H1 (cell line): Measurements from ENCODE around the gene WDR33. TPM values are rescaled to one million over a fixed set of nuclear protein-coding genes. Genes with fewer than 3 reads are reported as not detected.

Experiments
- CTCF ChIA-PET: fragments of 300-600 bp; sonication (Branson Sonifier 250); formaldehyde crosslinking; loops from one replicate; lab custom pipeline; 2021; ENCODE audit not compliant: partially characterized antibody; lab: Charles Lee
- POLR2A ChIA-PET: fragments of 300-600 bp; sonication (Branson Sonifier 250); formaldehyde crosslinking; loops from one replicate; lab custom pipeline; 2021; ENCODE audit warnings: inconsistent platforms; ENCODE audit not compliant: partially characterized antibody; lab: Charles Lee
- DNase-seq, 2 experiments: peaks; one replicate each; pipeline versions ENCODE4 v3.0.0 to v3.0.0-alpha.2; 2010 to 2022; ENCODE audit warnings: low spot score in 2 of 2, low read depth in 1 of 2, mixed read lengths in 1 of 2
- FAIRE-seq: peaks from 2 replicates; lab custom pipeline; 2011; peaks lifted over from hg19 to GRCh38; lab: Jason Lieb, UNC
- H2AFZ ChIP-seq: 2 replicates; pipeline ENCODE4 v1.8.1; 2012; ENCODE audit warnings: low read length, inconsistent platforms
- H2AK5ac ChIP-seq: 2 replicates; pipeline ENCODE4 v1.6.1; 2013; ENCODE audit warnings: low read depth, low read length
- H2BK120ac ChIP-seq: replicated peaks from 2 replicates; pipeline ENCODE3; 2013; ENCODE audit warnings: low read depth, low read length, inconsistent platforms
- H2BK12ac ChIP-seq: 2 replicates; pipeline ENCODE4 v1.6.1; 2013; ENCODE audit warnings: low read depth, low read length
- H2BK15ac ChIP-seq: 2 replicates; pipeline ENCODE4 v1.6.1; 2013; ENCODE audit warnings: low read length
- H2BK20ac ChIP-seq: 2 replicates; pipeline ENCODE4 v1.6.1; 2013; ENCODE audit warnings: low read length
- H2BK5ac ChIP-seq: 2 replicates; pipeline ENCODE4 v1.6.1; 2013; ENCODE audit warnings: low read depth, low read length
- H3K14ac ChIP-seq: 2 replicates; pipeline ENCODE4 v1.6.1; 2013; ENCODE audit warnings: inconsistent platforms; ENCODE audit not compliant: insufficient read length
- H3K18ac ChIP-seq: 2 replicates; pipeline ENCODE4 v1.6.1; 2013; ENCODE audit warnings: low read length; ENCODE audit errors: extremely low read depth
- H3K23ac ChIP-seq: 2 replicates; pipeline ENCODE4 v1.6.1; 2013; ENCODE audit warnings: inconsistent platforms; ENCODE audit not compliant: insufficient read length
- H3K23me2 ChIP-seq: 2 replicates; pipeline ENCODE4 v1.6.1; 2013; ENCODE audit warnings: low read depth, low read length
- H3K27ac ChIP-seq: 2 replicates; pipeline ENCODE4 v1.6.1; 2011; ENCODE audit warnings: low read depth, low read length, inconsistent platforms
- H3K27me3 ChIP-seq, 4 experiments: replicated peaks in 1 of 4; 1 replicate in 1 of 4; 2 replicates in 3 of 4; pipeline versions ENCODE4 v1.6.1 to v1.8.1; 2011 to 2013; ENCODE audit warnings: low read length in 3 of 4, mild to moderate bottlenecking in 3 of 4, inconsistent platforms in 2 of 4, mixed read lengths in 2 of 4, moderate library complexity in 1 of 4; ENCODE audit not compliant: control insufficient read depth in 3 of 4, insufficient read depth in 3 of 4; ENCODE audit errors: extremely low read depth in 1 of 4
- H3K36me3 ChIP-seq, 4 experiments: 2 replicates each; pipeline versions ENCODE4 v1.6.1 to v1.8.1; 2011 to 2013; ENCODE audit warnings: mild to moderate bottlenecking in 4 of 4, low read length in 3 of 4, moderate library complexity in 2 of 4, control low read depth in 1 of 4, inconsistent platforms in 1 of 4; ENCODE audit not compliant: insufficient read depth in 4 of 4, control insufficient read depth in 2 of 4
- H3K4ac ChIP-seq: replicated peaks from 2 replicates; pipeline ENCODE3; 2013; ENCODE audit warnings: low read length, low read depth, mixed read lengths, inconsistent platforms; ENCODE audit not compliant: insufficient read length
- H3K4me1 ChIP-seq, 4 experiments: replicated peaks in 1 of 4; 1 replicate in 1 of 4; 2 replicates in 3 of 4; pipeline versions ENCODE4 v1.6.1 to v1.8.1; 2011 to 2013; ENCODE audit warnings: low read length in 3 of 4, inconsistent platforms in 2 of 4, mixed read lengths in 1 of 4; ENCODE audit not compliant: insufficient read depth in 4 of 4, control insufficient read depth in 3 of 4
- H3K4me2 ChIP-seq, 2 experiments: 2 replicates each; pipeline versions ENCODE4 v1.6.1 to v1.8.1; 2011 to 2013; ENCODE audit warnings: low read depth in 2 of 2, low read length in 2 of 2, control low read depth in 1 of 2, inconsistent platforms in 1 of 2, mild to moderate bottlenecking in 1 of 2; ENCODE audit not compliant: insufficient read depth in 1 of 2
- H3K4me3 ChIP-seq, 4 experiments: fragments of 200-600, 300-600 bp in 1 of 4; sonication (generic), shearing (Covaris generic), sonication (Bioruptor Twin) in 1 of 4; 2 replicates each; pipeline versions ENCODE4 v1.5.1 to v1.8.1; 2011 to 2016; ENCODE audit warnings: low read length in 4 of 4, low read depth in 3 of 4, control low read depth in 2 of 4, inconsistent platforms in 2 of 4, mild to moderate bottlenecking in 2 of 4, mixed read lengths in 1 of 4, moderate library complexity in 1 of 4; ENCODE audit not compliant: insufficient read depth in 2 of 4; ENCODE audit errors: extremely low read depth in 1 of 4
- H3K56ac ChIP-seq: replicated peaks from 2 replicates; pipeline ENCODE3; 2013; ENCODE audit warnings: low read depth, mild to moderate bottlenecking, mixed read lengths, low read length, inconsistent platforms; ENCODE audit not compliant: insufficient read length
- H3K79me1 ChIP-seq: 2 replicates; pipeline ENCODE4 v1.6.1; 2013; ENCODE audit warnings: low read depth, low read length, control low read depth
- H3K79me2 ChIP-seq, 2 experiments: 2 replicates each; pipeline versions ENCODE4 v1.6.1 to v1.8.1; 2012 to 2013; ENCODE audit warnings: low read length in 2 of 2, mild to moderate bottlenecking in 2 of 2, inconsistent platforms in 1 of 2; ENCODE audit not compliant: insufficient read depth in 2 of 2, control insufficient read depth in 1 of 2
- H3K9ac ChIP-seq, 4 experiments: replicated peaks in 1 of 4; 1 replicate in 1 of 4; 2 replicates in 3 of 4; pipeline versions ENCODE4 v1.6.1 to v1.8.1; 2011 to 2013; ENCODE audit warnings: low read depth in 3 of 4, low read length in 3 of 4, control low read depth in 2 of 4, mild to moderate bottlenecking in 2 of 4, moderate library complexity in 2 of 4, inconsistent platforms in 1 of 4; ENCODE audit errors: extremely low read depth in 1 of 4
- H3K9me3 ChIP-seq, 2 experiments: 2 replicates each; pipeline versions ENCODE4 v1.6.1 to v1.8.1; 2012 to 2013; ENCODE audit warnings: mild to moderate bottlenecking in 2 of 2, moderate library complexity in 2 of 2, control low read depth in 1 of 2, inconsistent platforms in 1 of 2, low read depth in 1 of 2, low read length in 1 of 2, mixed read lengths in 1 of 2; ENCODE audit not compliant: insufficient read depth in 2 of 2
- H4K20me1 ChIP-seq, 2 experiments: replicated peaks in 1 of 2; 2 replicates each; pipeline versions ENCODE3 to v1.8.1; 2011 to 2013; ENCODE audit warnings: inconsistent platforms in 2 of 2, low read length in 2 of 2, mild to moderate bottlenecking in 1 of 2; ENCODE audit not compliant: insufficient read depth in 2 of 2, control insufficient read depth in 1 of 2
- H4K5ac ChIP-seq: 2 replicates; pipeline ENCODE4 v1.6.1; 2013; ENCODE audit warnings: low read length, low read depth, mixed read lengths, inconsistent platforms; ENCODE audit not compliant: insufficient read length
- H4K8ac ChIP-seq: 2 replicates; pipeline ENCODE4 v1.8.0; 2013; ENCODE audit warnings: mild to moderate bottlenecking, moderate library complexity, low read length, inconsistent platforms; ENCODE audit not compliant: insufficient read depth; ENCODE audit errors: extremely low read depth
- H4K91ac ChIP-seq: replicated peaks from 2 replicates; pipeline ENCODE3; 2013; ENCODE audit warnings: low read length, mixed read lengths, inconsistent platforms; ENCODE audit not compliant: insufficient read length
- CBX5 ChIP-seq: fragments of 300-800, 300-1000 bp; sonication (generic); IDR thresholded peaks from 2 replicates; pipeline ENCODE4 v1.7.1; 2016; ENCODE audit warnings: antibody characterized with exemption, low read length, low read depth
- CHD1 ChIP-seq: IDR thresholded peaks from 2 replicates; pipeline ENCODE4 v1.6.1; 2012; ENCODE audit warnings: low read depth, low read length, improper control_type of control experiment
- FOSL1 ChIP-seq: IDR thresholded peaks from 2 replicates; pipeline ENCODE4 v1.6.1; 2011; ENCODE audit warnings: mild to moderate bottlenecking, low read depth, low read length, moderate library complexity; ENCODE audit not compliant: insufficient read depth
- HDAC2 ChIP-seq, 2 experiments: fragments of 300-600 bp in 1 of 2; sonication (generic) in 1 of 2; IDR thresholded peaks; 2 replicates each; pipeline ENCODE4 v1.6.1; 2011 to 2012; ENCODE audit warnings: low read depth in 2 of 2, low read length in 2 of 2, mild to moderate bottlenecking in 2 of 2, moderate library complexity in 2 of 2, borderline replicate concordance in 1 of 2, inconsistent platforms in 1 of 2
- HDAC6 ChIP-seq: IDR thresholded peaks from one replicate; pipeline ENCODE4 v1.7.1; 2012; ENCODE audit warnings: low read depth, mild to moderate bottlenecking, inconsistent platforms, low read length, moderate library complexity
- JUN ChIP-seq: IDR thresholded peaks from 2 replicates; pipeline ENCODE4 v1.6.1; 2011; ENCODE audit warnings: low read depth, mild to moderate bottlenecking, improper control_type of control experiment, low read length
- NRF1 ChIP-seq: IDR thresholded peaks from 2 replicates; pipeline ENCODE4 v1.6.1; 2011; ENCODE audit warnings: mild to moderate bottlenecking, low read depth, low read length, improper control_type of control experiment
- POLR2AphosphoS5 ChIP-seq: IDR thresholded peaks from 2 replicates; pipeline ENCODE4 v1.6.1; 2011; ENCODE audit warnings: low read depth, low read length
- RXRA ChIP-seq: IDR thresholded peaks from 2 replicates; pipeline ENCODE4 v1.6.1; 2011; ENCODE audit warnings: low read depth, mild to moderate bottlenecking, low read length, moderate library complexity; ENCODE audit not compliant: insufficient read depth
- SIRT6 ChIP-seq: IDR thresholded peaks from one replicate; pipeline ENCODE4 v1.7.1; 2012; ENCODE audit warnings: low read length, inconsistent platforms
- SP2 ChIP-seq: IDR thresholded peaks from 2 replicates; pipeline ENCODE4 v1.6.1; 2012; ENCODE audit warnings: mild to moderate bottlenecking, low read length, inconsistent platforms
- SRF ChIP-seq: IDR thresholded peaks from 2 replicates; pipeline ENCODE4 v1.6.1; 2011; ENCODE audit warnings: mild to moderate bottlenecking, low read depth, low read length, moderate library complexity
- TAF1 ChIP-seq: IDR thresholded peaks from 2 replicates; pipeline ENCODE4 v1.6.1; 2011; ENCODE audit warnings: mild to moderate bottlenecking, low read depth, low read length
- WGBS, 2 experiments: shearing (Covaris generic) in 1 of 2; methylation state at CpG; one replicate each; pipeline versions ENCODE4 v1.1.6 to v1.1.7; 2013 to 2015; ENCODE audit warnings: low lambda C conversion rate in 2 of 2, mixed read lengths in 2 of 2, inconsistent platforms in 1 of 2, low coverage in 1 of 2, missing lambda C conversion rate in 1 of 2; ENCODE audit not compliant: insufficient replicate concordance in 2 of 2, insufficient coverage in 1 of 2, insufficient read length in 1 of 2; ENCODE audit errors: extremely low coverage in 1 of 2, missing lambda C conversion rate in 1 of 2; 5-methylcytosine and 5-hydroxymethylcytosine counted together
- polyA plus RNA-seq, 7 experiments: library from polyadenylated mRNA; depleted of rRNA in 3 of 7; stranded (reverse) in 5 of 7; unstranded in 2 of 7; fragments of >200 nt in 5 of 7; fragments of 200-250 nt in 2 of 7; gene quantifications; 1 replicate in 5 of 7; 2 replicates in 1 of 7; 4 replicates in 1 of 7; pipeline versions ENCODE4 v1.2.1 to v1.2.3, GENCODE V29; 2011 to 2013; ENCODE audit warnings: missing spikeins in 2 of 7, mixed read lengths in 2 of 7
- total RNA-seq: library from RNA; stranded (reverse); fragmentation: NEBNext Ultra II Directional; extraction: Animal tissue kit (Norgen Biotek cat#: 25700); gene quantifications from 2 replicates; pipeline ENCODE4 v1.2.1, GENCODE V29; 2021
- TF ChIP-seq, protein P1 (sequence below): IDR thresholded peaks from 2 replicates; pipeline ENCODE4 v1.6.1; 2011; ENCODE audit warnings: low read length, improper control_type of control experiment

Gene WDR33
- total and polyA plus RNA-seq, 2 of the 8 experiments (the other 6 are each of a cell fraction or from before 2014, with no cell fraction given), result 18.1 to 82.7 TPM

DNA sequence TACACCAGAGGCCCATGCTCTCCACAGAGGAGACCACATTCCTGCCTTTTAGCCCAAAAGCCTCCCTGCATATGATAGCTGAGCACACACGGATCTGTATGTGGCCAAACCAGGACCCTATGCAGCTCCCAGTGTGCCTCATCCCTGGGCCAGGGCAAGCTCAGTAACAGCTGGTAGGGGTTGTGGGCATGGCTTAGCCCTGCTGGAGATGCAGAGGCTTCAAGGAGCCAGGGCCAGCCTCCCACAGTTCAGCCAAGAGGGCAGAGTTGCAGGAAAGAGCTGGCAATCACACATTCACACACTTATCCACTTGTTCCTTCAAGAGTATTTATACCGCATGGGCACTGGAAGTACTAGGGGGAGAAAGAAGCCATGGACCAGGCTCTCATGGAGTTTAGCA is 134.1 kb downstream of the WDR33 start:
- CTCF ChIA-PET, result interaction anchor here (1.5 to 4.1 kb wide), 6 partner anchors 8 to 86 kb away, joined by 3 to 34 read pairs (median 7); no protein-coding TSS in a partner anchor
- no peak overlapping the region for H3K56ac ChIP-seq
- H3K27me3 ChIP-seq, result peaks cover 10 to 57% (median 33%) of the 10 kb centered on the region in 4 experiments
- no peak overlapping the region for H2BK12ac ChIP-seq
- POLR2A ChIA-PET, result interaction anchor here (2.3 to 4.9 kb wide), 2 partner anchors 13 to 25 kb away, joined by 10 to 21 read pairs; partner anchors contain the start of gene SFT2D3
- no peak overlapping the region for H2BK15ac ChIP-seq
- DNase-seq, result no peak
- peaks cover 0 to 5% (median 2%) of the 10 kb centered on the region in 4 experiments; a peak in 4 of 7 replicates for H3K4me1 ChIP-seq
- no peak overlapping the region for H3K4me3 ChIP-seq
- no peak overlapping the region for H4K8ac ChIP-seq
- H3K27ac ChIP-seq, result no peak overlapping the region
- TF ChIP-seq HDAC6, result no peak
- no peak for TF ChIP-seq CBX5
- TF ChIP-seq, protein P1, sequence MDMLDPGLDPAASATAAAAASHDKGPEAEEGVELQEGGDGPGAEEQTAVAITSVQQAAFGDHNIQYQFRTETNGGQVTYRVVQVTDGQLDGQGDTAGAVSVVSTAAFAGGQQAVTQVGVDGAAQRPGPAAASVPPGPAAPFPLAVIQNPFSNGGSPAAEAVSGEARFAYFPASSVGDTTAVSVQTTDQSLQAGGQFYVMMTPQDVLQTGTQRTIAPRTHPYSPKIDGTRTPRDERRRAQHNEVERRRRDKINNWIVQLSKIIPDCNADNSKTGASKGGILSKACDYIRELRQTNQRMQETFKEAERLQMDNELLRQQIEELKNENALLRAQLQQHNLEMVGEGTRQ, result no peak
- no peak for TF ChIP-seq HDAC2 (IDR thresholded peaks at IDR 0.05; ENCODE audit: borderline replicate concordance in 1 of 2, low read depth in 2 of 2, low read length in 2 of 2)
- TF ChIP-seq POLR2AphosphoS5, result no peak
- TF ChIP-seq RXRA, result no peak
- TF ChIP-seq CHD1, result no peak
- no peak for TF ChIP-seq TAF1
- TF ChIP-seq FOSL1, result no peak
- no peak for TF ChIP-seq SIRT6
- no peak for TF ChIP-seq SP2
- no peak for TF ChIP-seq SRF
- TF ChIP-seq JUN, result no peak
- no peak for TF ChIP-seq NRF1
- TF ChIP-seq, all 59 proteins: peak for 0
- Histone ChIP-seq H4K20me1 (no peaks in the 10 kb centered on the region), H3K36me3 (no peaks in the 10 kb centered on the region), H3K4me2 (no peak overlapping the region), H3K23me2 (peaks cover 2% of the 10 kb centered on the region; the same call in 1 of the 2 replicates), H3K18ac (no peak overlapping the region), H2BK20ac (no peak overlapping the region), H2BK120ac (no peak overlapping the region), H3K14ac (no peak overlapping the region), H2BK5ac (no peak overlapping the region), H4K5ac (no peak overlapping the region), H4K91ac (no peak overlapping the region), H3K9me3 (no peaks in the 10 kb centered on the region), H2AK5ac (no peak overlapping the region), H3K23ac (no peak overlapping the region), H3K79me2 (no peaks in the 10 kb centered on the region), H3K9ac (no peak overlapping the region), H3K79me1 (peaks cover 2% of the 10 kb centered on the region; the same call in 1 of the 2 replicates), H3K4ac (no peak overlapping the region), H2AFZ (no peak overlapping the region)
- FAIRE-seq, result no peak
- 83% methylated on average over 2 of the region's 2 CpGs; no CpG with 5 or more reads in 1 of the 2 experiments for WGBS, 2 experiments
